ENCODE results near the gene EPB41L2. TPM values are rescaled to one million over a fixed set of nuclear protein-coding genes. Genes with fewer than 3 reads are reported as not detected.

Gene EPB41L2
- total and polyA plus RNA-seq, 2 donors (not counting 1 experiment from before 2014, with no cell fraction given): 113 to 264 TPM

DNA sequence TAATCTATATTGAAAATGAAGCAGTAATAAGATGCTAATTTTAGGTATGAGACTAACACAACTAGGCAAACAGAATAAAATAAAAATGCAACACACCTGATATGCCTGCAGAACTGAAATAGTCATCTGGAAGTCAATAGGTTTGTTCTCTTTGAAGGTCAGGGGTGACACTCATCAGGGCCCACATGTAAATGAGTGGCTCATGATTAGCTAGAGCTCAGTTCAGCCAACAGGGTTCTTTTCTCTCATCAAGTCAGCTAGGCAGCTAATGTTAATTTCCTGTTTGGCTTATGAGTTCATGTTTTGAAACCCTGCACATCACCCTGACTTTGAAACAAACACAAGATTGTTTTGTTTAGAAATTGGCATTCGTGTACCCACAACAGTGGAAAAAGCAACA is 212.0 kb downstream of the EPB41L2 start:
- H3K27ac ChIP-seq (ENCODE audit: insufficient read depth, low read length): no peak overlapping the region
- peaks cover 6% of the 10 kb centered on the region for H3K4me1 ChIP-seq (ENCODE audit: control insufficient read depth, extremely low read depth, insufficient read depth, low read length)
- DNase-seq (ENCODE audit: low read depth in 2 of 2): no peak
- H3K27me3 ChIP-seq (ENCODE audit: control insufficient read depth, insufficient read depth, low read length): no peaks in the 10 kb centered on the region
- no peak for TF ChIP-seq CTCF (conservative IDR thresholded peaks at IDR 0.05 in 1 of 2, IDR thresholded peaks at IDR 0.05 in 1 of 2; ENCODE audit: low read depth in 1 of 2, low read length in 2 of 2)
- no peak for TF ChIP-seq EZH2 (IDR thresholded peaks at IDR 0.05; ENCODE audit: low read length, missing control alignments)
- H3K4me3 ChIP-seq (replicated peaks in 1 of 4; ENCODE audit: control extremely low read depth in 1 of 4, insufficient read depth in 1 of 4, low read depth in 3 of 4, low read length in 4 of 4): no peak overlapping the region
- no peaks in the 10 kb centered on the region for H4K20me1 ChIP-seq (ENCODE audit: control insufficient read depth, extremely low read depth, insufficient read depth, low read length)
- no peaks in the 10 kb centered on the region for H3K79me2 ChIP-seq (ENCODE audit: control insufficient read depth, insufficient read depth, low read length)
- H3K9me3 ChIP-seq (ENCODE audit: control insufficient read depth, insufficient read depth, low read depth, low read length): no peaks in the 10 kb centered on the region
- no peaks in the 10 kb centered on the region for H3K36me3 ChIP-seq (ENCODE audit: control insufficient read depth, insufficient read depth, low read length)
- H2AFZ ChIP-seq (ENCODE audit: low read length): no peak overlapping the region
- H3K9ac ChIP-seq (ENCODE audit: insufficient read depth, low read length): no peak overlapping the region
- no peak overlapping the region for H3K4me2 ChIP-seq (ENCODE audit: extremely low read depth, insufficient read depth, low read length)

DNA sequence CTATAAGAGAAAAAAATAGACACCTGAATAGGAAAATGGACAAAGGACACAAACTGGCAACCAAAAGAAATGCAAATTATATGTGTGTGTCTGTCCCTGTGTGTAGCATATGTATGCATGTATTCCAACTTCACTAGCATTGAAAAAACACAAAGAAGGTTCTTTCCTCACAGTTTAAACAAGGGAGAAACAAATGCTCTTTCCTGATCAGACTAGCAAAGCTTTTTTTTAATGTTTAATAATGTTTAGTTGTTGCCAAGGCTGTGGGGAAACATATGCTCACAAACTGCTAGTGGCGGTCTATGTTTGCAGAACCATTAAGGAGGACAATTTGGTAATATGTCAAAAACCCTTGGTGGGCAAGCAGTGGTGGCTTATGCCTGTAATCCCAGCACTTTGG is 213.5 kb downstream of the EPB41L2 start:
- Histone ChIP-seq H3K4me1 (ENCODE audit: control insufficient read depth, extremely low read depth, insufficient read depth, low read length) (peaks cover 6% of the 10 kb centered on the region), H3K4me3 (replicated peaks in 1 of 4; ENCODE audit: control extremely low read depth in 1 of 4, insufficient read depth in 1 of 4, low read depth in 3 of 4, low read length in 4 of 4) (no peak overlapping the region), H3K9me3 (ENCODE audit: control insufficient read depth, insufficient read depth, low read depth, low read length) (no peaks in the 10 kb centered on the region), H3K27me3 (ENCODE audit: control insufficient read depth, insufficient read depth, low read length) (no peaks in the 10 kb centered on the region), H3K79me2 (ENCODE audit: control insufficient read depth, insufficient read depth, low read length) (no peaks in the 10 kb centered on the region), H3K4me2 (ENCODE audit: extremely low read depth, insufficient read depth, low read length) (no peak overlapping the region), H4K20me1 (ENCODE audit: control insufficient read depth, extremely low read depth, insufficient read depth, low read length) (no peaks in the 10 kb centered on the region), H3K27ac (ENCODE audit: insufficient read depth, low read length) (no peak overlapping the region), H3K9ac (ENCODE audit: insufficient read depth, low read length) (no peak overlapping the region), H3K36me3 (ENCODE audit: control insufficient read depth, insufficient read depth, low read length) (no peaks in the 10 kb centered on the region), H2AFZ (ENCODE audit: low read length) (no peak overlapping the region)
- no peak for DNase-seq (ENCODE audit: low read depth in 2 of 2)
- no peak for TF ChIP-seq EZH2 (IDR thresholded peaks at IDR 0.05; ENCODE audit: low read length, missing control alignments)
- no peak for TF ChIP-seq CTCF (conservative IDR thresholded peaks at IDR 0.05 in 1 of 2, IDR thresholded peaks at IDR 0.05 in 1 of 2; ENCODE audit: low read depth in 1 of 2, low read length in 2 of 2)

GRCh38 chr6:130848945-130849344 is 214.1 kb downstream of the EPB41L2 start:
- Histone ChIP-seq H4K20me1 (ENCODE audit: control insufficient read depth, extremely low read depth, insufficient read depth, low read length) (no peaks in the 10 kb centered on the region), H3K27ac (ENCODE audit: insufficient read depth, low read length) (no peak overlapping the region), H2AFZ (ENCODE audit: low read length) (no peak overlapping the region), H3K4me2 (ENCODE audit: extremely low read depth, insufficient read depth, low read length) (no peak overlapping the region), H3K79me2 (ENCODE audit: control insufficient read depth, insufficient read depth, low read length) (no peaks in the 10 kb centered on the region), H3K27me3 (ENCODE audit: control insufficient read depth, insufficient read depth, low read length) (no peaks in the 10 kb centered on the region), H3K9ac (ENCODE audit: insufficient read depth, low read length) (no peak overlapping the region), H3K4me3 (replicated peaks in 1 of 4; ENCODE audit: control extremely low read depth in 1 of 4, insufficient read depth in 1 of 4, low read depth in 3 of 4, low read length in 4 of 4) (no peak overlapping the region), H3K36me3 (ENCODE audit: control insufficient read depth, insufficient read depth, low read length) (no peaks in the 10 kb centered on the region), H3K4me1 (ENCODE audit: control insufficient read depth, extremely low read depth, insufficient read depth, low read length) (peaks cover 6% of the 10 kb centered on the region), H3K9me3 (ENCODE audit: control insufficient read depth, insufficient read depth, low read depth, low read length) (no peaks in the 10 kb centered on the region)
- TF ChIP-seq EZH2 (IDR thresholded peaks at IDR 0.05; ENCODE audit: low read length, missing control alignments) (no peak), CTCF (conservative IDR thresholded peaks at IDR 0.05 in 1 of 2, IDR thresholded peaks at IDR 0.05 in 1 of 2; ENCODE audit: low read depth in 1 of 2, low read length in 2 of 2) (no peak)
- DNase-seq (ENCODE audit: low read depth in 2 of 2): no peak
